ENCODE results near the gene KIDINS220. TPM values are rescaled to one million over a fixed set of nuclear protein-coding genes. Genes with fewer than 3 reads are reported as not detected.

The KIDINS220 gene
- total RNA-seq, 1 donor from 2014 or later, result 59.9 TPM

- Mint-ChIP-seq H3K36me3 (ENCODE audit: low read depth, unreplicated experiment) (peaks cover 17% of the 10 kb centered on the region), H3K4me1 (ENCODE audit: unreplicated experiment) (no peaks in the 10 kb centered on the region), H3K4me3 (ENCODE audit: unreplicated experiment) (no peak overlapping the region), H3K27ac (ENCODE audit: unreplicated experiment) (no peak overlapping the region), H3K27me3 (ENCODE audit: unreplicated experiment) (no peaks in the 10 kb centered on the region), H3K9me3 (ENCODE audit: unreplicated experiment) (no peaks in the 10 kb centered on the region)
- no peak for DNase-seq (ENCODE audit: low spot score)
- no peak for TF ChIP-seq CTCF (IDR thresholded peaks at IDR 0.05; ENCODE audit: unreplicated experiment)
These were observed 42.2 kb downstream of the KIDINS220 start for GRCh38 chr2:8794923-8795825.

GRCh38 chr2:8790739-8791162 lies 46.7 kb downstream of the KIDINS220 start:
- Mint-ChIP-seq H3K9me3 (ENCODE audit: unreplicated experiment) (no peaks in the 10 kb centered on the region), H3K27me3 (ENCODE audit: unreplicated experiment) (no peaks in the 10 kb centered on the region), H3K36me3 (ENCODE audit: low read depth, unreplicated experiment) (peaks cover 19% of the 10 kb centered on the region), H3K4me3 (ENCODE audit: unreplicated experiment) (no peak overlapping the region), H3K4me1 (ENCODE audit: unreplicated experiment) (no peaks in the 10 kb centered on the region), H3K27ac (ENCODE audit: unreplicated experiment) (no peak overlapping the region)
- TF ChIP-seq CTCF (IDR thresholded peaks at IDR 0.05; ENCODE audit: unreplicated experiment), result no peak
- no peak for DNase-seq (ENCODE audit: low spot score)

GRCh38 chr2:8786463-8786862 lies 51.0 kb downstream of the KIDINS220 start:
- H3K27me3 Mint-ChIP-seq (ENCODE audit: unreplicated experiment), result no peaks in the 10 kb centered on the region
- H3K4me3 Mint-ChIP-seq (ENCODE audit: unreplicated experiment), result no peak overlapping the region
- H3K4me1 Mint-ChIP-seq (ENCODE audit: unreplicated experiment), result no peaks in the 10 kb centered on the region
- no peak overlapping the region for H3K27ac Mint-ChIP-seq (ENCODE audit: unreplicated experiment)
- H3K36me3 Mint-ChIP-seq (ENCODE audit: low read depth, unreplicated experiment), result peaks cover 9% of the 10 kb centered on the region
- TF ChIP-seq CTCF (IDR thresholded peaks at IDR 0.05; ENCODE audit: unreplicated experiment), result no peak
- H3K9me3 Mint-ChIP-seq (ENCODE audit: unreplicated experiment), result no peaks in the 10 kb centered on the region
- DNase-seq (ENCODE audit: low spot score), result no peak

GRCh38 chr2:8779795-8780671 lies 57.4 kb downstream of the KIDINS220 start:
- Mint-ChIP-seq H3K9me3 (ENCODE audit: unreplicated experiment) (no peaks in the 10 kb centered on the region), H3K27me3 (ENCODE audit: unreplicated experiment) (no peaks in the 10 kb centered on the region), H3K36me3 (ENCODE audit: low read depth, unreplicated experiment) (peaks cover 10% of the 10 kb centered on the region), H3K4me3 (ENCODE audit: unreplicated experiment) (no peak overlapping the region), H3K27ac (ENCODE audit: unreplicated experiment) (no peak overlapping the region), H3K4me1 (ENCODE audit: unreplicated experiment) (no peaks in the 10 kb centered on the region)
- DNase-seq (ENCODE audit: low spot score), result no peak
- TF ChIP-seq CTCF (IDR thresholded peaks at IDR 0.05; ENCODE audit: unreplicated experiment), result no peak
